Thyroid gland (tissue), 4 donors: ENCODE measurements around the gene TBR1.

Experiments
- CTCF ChIP-seq, 6 experiments: fragments of 200-600 bp in 3 of 6; fragments of 450-650 bp in 3 of 6; sonication (generic) in 3 of 6; IDR thresholded peaks; one replicate each; pipeline ENCODE4 v1.5.1; 2016 to 2019; ENCODE audit warnings: antibody characterized with exemption in 6 of 6, mild to moderate bottlenecking in 2 of 6, inconsistent platforms in 1 of 6, moderate library complexity in 1 of 6
- POLR2A ChIP-seq, 2 donors: fragments of 450-650 bp; IDR thresholded peaks; one replicate each; pipeline ENCODE4 v1.6.1; 2017; ENCODE audit warnings: antibody characterized with exemption in 2 of 2, mild to moderate bottlenecking in 2 of 2, moderate library complexity in 1 of 2

DNA sequence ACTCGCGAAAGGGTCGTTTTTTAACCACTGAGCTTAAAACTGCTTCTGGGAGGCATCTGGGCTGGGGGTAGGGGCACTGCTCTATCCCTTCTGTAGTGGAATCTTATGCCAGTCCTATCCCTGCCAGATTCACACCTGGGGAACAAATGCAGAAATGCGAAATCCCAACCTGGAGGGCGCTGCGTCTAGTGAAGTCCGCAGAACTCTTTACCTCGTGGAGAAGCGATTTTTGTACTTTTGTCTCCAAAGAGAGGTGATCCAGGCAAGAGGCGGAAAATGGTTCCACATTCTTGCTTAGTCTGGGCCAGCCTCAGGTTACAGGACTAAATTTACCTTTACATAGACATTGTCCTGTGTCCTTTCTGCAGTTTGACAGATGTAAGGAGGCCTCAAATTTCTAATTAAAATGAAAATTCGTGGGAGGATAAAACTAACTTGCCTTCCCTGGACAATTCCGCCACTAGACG is 10.4 kb downstream of the TBR1 start:
- TF ChIP-seq POLR2A (IDR thresholded peaks at IDR 0.05): no peak
- TF ChIP-seq CTCF (IDR thresholded peaks at IDR 0.05): peak in 1 of 6 experiments; percentile 39
